Lung (tissue), 12 donors: ENCODE results near the gene SPTBN1. TPM values are rescaled to one million over a fixed set of nuclear protein-coding genes. Genes with fewer than 3 reads are reported as not detected.
A peak's percentile ranks its signal among the peaks of the same experiment; 100 is the strongest.

Experiments used
- ATAC-seq: fragments of 200-7000 bp; cut with Tn5 transposase; one replicate; pipeline ENCODE4 v1.9.1; 2020; ENCODE audit warnings: moderate number of reproducible peaks; ENCODE audit not compliant: insufficient read depth, low FRiP score
- DNase-seq, 3 donors: peaks; one replicate each; pipeline ENCODE4 v3.0.0-alpha.2; 2013 to 2017
- H3K27ac ChIP-seq, 2 donors: one replicate each; pipeline ENCODE4 v1.5.1; 2013; ENCODE audit warnings: mild to moderate bottlenecking in 2 of 2, moderate library complexity in 2 of 2, control low read depth in 1 of 2, inconsistent platforms in 1 of 2, low read depth in 1 of 2, low read length in 1 of 2
- H3K27me3 ChIP-seq, 3 donors: one replicate each; pipeline ENCODE4 v1.5.1; 2013; ENCODE audit warnings: low read length in 2 of 3; ENCODE audit not compliant: control insufficient read depth in 3 of 3, insufficient read depth in 3 of 3
- H3K36me3 ChIP-seq, 4 donors: one replicate each; pipeline ENCODE4 v1.5.1; 2013; ENCODE audit warnings: low read length in 4 of 4, mild to moderate bottlenecking in 1 of 4, moderate library complexity in 1 of 4; ENCODE audit not compliant: control insufficient read depth in 4 of 4, insufficient read depth in 4 of 4
- H3K4me1 ChIP-seq, 5 donors: one replicate each; pipeline ENCODE4 v1.5.1; 2013; ENCODE audit warnings: low read length in 5 of 5, mild to moderate bottlenecking in 2 of 5, moderate library complexity in 1 of 5; ENCODE audit not compliant: control insufficient read depth in 5 of 5, insufficient read depth in 5 of 5
- H3K4me3 ChIP-seq: one replicate; pipeline ENCODE4 v1.5.1; 2013; ENCODE audit warnings: mild to moderate bottlenecking, control low read depth, moderate library complexity
- H3K9ac ChIP-seq, 2 donors: one replicate each; pipeline ENCODE4 v1.5.1; 2013; ENCODE audit warnings: low read length in 2 of 2, control low read depth in 1 of 2; ENCODE audit not compliant: insufficient read depth in 1 of 2
- H3K9me3 ChIP-seq, 4 donors: one replicate each; pipeline ENCODE4 v1.5.1; 2013; ENCODE audit warnings: low read length in 3 of 4, mild to moderate bottlenecking in 1 of 4, moderate library complexity in 1 of 4; ENCODE audit not compliant: control insufficient read depth in 4 of 4, insufficient read depth in 3 of 4
- WGBS, 2 donors: extraction: QIAGEN DNeasy Blood & Tissue Kit; methylation state at CpG; one replicate each; pipeline ENCODE4 v1.1.7; 2013; 5-methylcytosine and 5-hydroxymethylcytosine counted together
- polyA plus RNA-seq, 2 donors: library from polyadenylated mRNA; stranded (reverse); fragments of 200-250 nt; gene quantifications; one replicate each; pipeline ENCODE4 v1.2.1, GENCODE V29; 2013
- total RNA-seq, 2 donors: library from RNA; depleted of rRNA in 1 of 2; stranded (reverse); fragments of >200 nt in 1 of 2; gene quantifications; one replicate each; pipeline ENCODE4 v1.2.1, GENCODE V29; 2014 to 2021
- TF ChIP-seq, protein P1 (sequence below): IDR thresholded peaks from 2 replicates; pipeline ENCODE4 v1.5.1; 2012; ENCODE audit warnings: mild to moderate bottlenecking; ENCODE audit errors: control extremely low read depth, extremely low read depth
- donor health status: control.
- donor health status: control.
- donor health status: Bipolar disorder and iron deficiency.
- donor health status: healthy.
- donor health status: DM: yes; HTN: yes; CAD: no.

Gene SPTBN1
- total and polyA plus RNA-seq, 4 donors, result 89.4 to 715 (median 275) TPM

DNA sequence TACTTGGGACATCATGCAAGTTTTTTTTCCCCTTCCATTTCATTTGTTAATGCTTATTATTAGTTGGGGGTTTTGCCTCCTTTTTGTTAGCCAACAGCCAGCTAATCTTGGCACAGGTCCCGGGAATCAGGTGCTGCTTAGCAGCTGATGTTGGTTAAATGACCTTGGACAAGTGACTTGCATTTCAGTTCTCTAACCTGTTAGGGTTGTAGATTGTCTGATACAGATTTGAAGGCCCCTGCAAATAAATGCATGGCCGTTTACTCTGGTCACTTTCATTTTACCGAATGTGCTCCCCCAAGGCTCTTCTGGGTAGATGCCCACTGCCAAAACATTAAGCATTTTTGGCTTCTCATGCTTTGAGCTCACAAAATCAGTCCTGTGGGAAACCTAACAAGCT is 120.9 kb downstream of the SPTBN1 start:
- no peak for ATAC-seq
- H3K27ac ChIP-seq, result peak overlapping the region in 1 of 2 donors; percentile 26
- peaks cover 27 to 78% (median 55%) of the 10 kb centered on the region in 5 donors for H3K4me1 ChIP-seq
- H3K4me3 ChIP-seq, result no peak overlapping the region
- no peaks in the 10 kb centered on the region for H3K9me3 ChIP-seq
- H3K27me3 ChIP-seq, result no peaks in the 10 kb centered on the region
- no peak overlapping the region for H3K9ac ChIP-seq
- WGBS, 2 donors, result 35 to 60% methylated on average over 3 of the region's 3 CpGs
- H3K36me3 ChIP-seq, result peaks cover 0 to 7% (median 1%) of the 10 kb centered on the region in 4 donors
- TF ChIP-seq, protein P1, sequence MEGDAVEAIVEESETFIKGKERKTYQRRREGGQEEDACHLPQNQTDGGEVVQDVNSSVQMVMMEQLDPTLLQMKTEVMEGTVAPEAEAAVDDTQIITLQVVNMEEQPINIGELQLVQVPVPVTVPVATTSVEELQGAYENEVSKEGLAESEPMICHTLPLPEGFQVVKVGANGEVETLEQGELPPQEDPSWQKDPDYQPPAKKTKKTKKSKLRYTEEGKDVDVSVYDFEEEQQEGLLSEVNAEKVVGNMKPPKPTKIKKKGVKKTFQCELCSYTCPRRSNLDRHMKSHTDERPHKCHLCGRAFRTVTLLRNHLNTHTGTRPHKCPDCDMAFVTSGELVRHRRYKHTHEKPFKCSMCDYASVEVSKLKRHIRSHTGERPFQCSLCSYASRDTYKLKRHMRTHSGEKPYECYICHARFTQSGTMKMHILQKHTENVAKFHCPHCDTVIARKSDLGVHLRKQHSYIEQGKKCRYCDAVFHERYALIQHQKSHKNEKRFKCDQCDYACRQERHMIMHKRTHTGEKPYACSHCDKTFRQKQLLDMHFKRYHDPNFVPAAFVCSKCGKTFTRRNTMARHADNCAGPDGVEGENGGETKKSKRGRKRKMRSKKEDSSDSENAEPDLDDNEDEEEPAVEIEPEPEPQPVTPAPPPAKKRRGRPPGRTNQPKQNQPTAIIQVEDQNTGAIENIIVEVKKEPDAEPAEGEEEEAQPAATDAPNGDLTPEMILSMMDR, result no peak
- peak in 1 of 3 donors; percentile 63 for DNase-seq

DNA sequence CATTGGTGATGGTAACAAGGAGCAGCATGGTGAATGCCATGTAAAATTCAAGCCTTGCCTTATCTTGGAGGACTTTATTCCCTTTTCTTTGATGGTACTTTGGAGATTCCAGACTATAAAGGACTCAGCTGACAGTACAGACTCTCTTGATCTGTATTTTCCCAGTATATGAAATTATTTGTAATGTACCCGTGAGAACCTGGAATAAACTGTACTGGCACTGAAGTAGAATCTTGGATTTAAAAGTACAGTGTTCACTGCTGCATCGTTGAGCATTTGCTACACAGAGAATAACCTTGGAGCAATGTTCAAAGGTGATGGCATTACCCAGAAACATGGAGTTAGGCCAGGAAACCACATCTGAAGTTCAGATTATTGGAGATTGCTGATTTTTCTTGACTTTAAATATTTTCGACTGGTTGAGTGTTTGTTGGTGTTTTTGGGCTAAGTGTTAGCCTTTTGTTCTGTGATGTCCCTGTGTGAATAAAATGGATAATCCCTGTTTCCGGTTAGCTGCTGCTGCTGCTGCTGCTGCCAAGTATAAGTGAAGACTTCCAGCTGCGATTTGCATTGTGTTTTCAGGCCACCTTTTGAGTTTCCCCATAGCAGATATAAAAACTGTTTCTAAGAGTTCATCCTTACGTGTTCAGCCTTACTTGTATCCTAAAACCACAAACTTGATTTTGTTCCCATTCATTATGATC is 122.0 kb downstream of the SPTBN1 start:
- Histone ChIP-seq H3K4me1 (peaks cover 28 to 71% (median 45%) of the 10 kb centered on the region in 5 donors), H3K27me3 (no peaks in the 10 kb centered on the region), H3K9me3 (no peaks in the 10 kb centered on the region), H3K9ac (no peak overlapping the region), H3K27ac (peak overlapping the region in 1 of 2 donors; percentile 26), H3K36me3 (peaks cover 0 to 7% (median 2%) of the 10 kb centered on the region in 4 donors), H3K4me3 (no peak overlapping the region)
- 45 to 51% methylated on average over 6 of the region's 6 CpGs for WGBS, 2 donors
- TF ChIP-seq, protein P1, result no peak
- no peak for ATAC-seq
- DNase-seq, result peak in 2 of 3 donors; percentile 82

DNA sequence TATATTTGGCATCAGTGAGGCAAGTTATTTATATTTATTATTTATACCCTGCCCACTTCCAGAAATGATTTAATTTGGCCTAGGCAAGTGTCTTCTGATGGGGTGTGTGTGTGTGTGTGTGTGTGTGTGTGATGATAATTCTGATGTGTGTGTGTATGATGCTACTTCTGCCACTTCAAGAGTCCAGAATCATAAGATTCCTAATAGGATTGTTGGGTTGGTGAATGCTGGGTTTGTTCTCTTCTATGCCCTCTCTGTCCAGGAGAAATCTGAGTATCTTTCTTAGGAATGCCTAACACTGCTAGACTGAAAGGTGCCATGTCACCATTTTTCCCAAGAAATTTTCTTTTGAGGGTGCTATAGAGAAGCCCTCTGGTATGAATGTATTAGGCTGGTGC is 122.5 kb downstream of the SPTBN1 start:
- Histone ChIP-seq H3K27ac (no peak overlapping the region), H3K36me3 (peaks cover 0 to 7% (median 2%) of the 10 kb centered on the region in 4 donors), H3K27me3 (no peaks in the 10 kb centered on the region), H3K9me3 (no peaks in the 10 kb centered on the region), H3K4me3 (no peak overlapping the region), H3K4me1 (peaks cover 24 to 69% (median 39%) of the 10 kb centered on the region in 5 donors), H3K9ac (no peak overlapping the region)
- DNase-seq (no peak), ATAC-seq (no peak)
- TF ChIP-seq, protein P1, result no peak
